ENCODE results near the gene RHOD. TPM values are rescaled to one million over a fixed set of nuclear protein-coding genes. Genes with fewer than 3 reads are reported as not detected.

RHOD gene
- total RNA-seq, 4 donors from 2014 or later = 27.8 to 85.2 (median 56.8) TPM

DNA sequence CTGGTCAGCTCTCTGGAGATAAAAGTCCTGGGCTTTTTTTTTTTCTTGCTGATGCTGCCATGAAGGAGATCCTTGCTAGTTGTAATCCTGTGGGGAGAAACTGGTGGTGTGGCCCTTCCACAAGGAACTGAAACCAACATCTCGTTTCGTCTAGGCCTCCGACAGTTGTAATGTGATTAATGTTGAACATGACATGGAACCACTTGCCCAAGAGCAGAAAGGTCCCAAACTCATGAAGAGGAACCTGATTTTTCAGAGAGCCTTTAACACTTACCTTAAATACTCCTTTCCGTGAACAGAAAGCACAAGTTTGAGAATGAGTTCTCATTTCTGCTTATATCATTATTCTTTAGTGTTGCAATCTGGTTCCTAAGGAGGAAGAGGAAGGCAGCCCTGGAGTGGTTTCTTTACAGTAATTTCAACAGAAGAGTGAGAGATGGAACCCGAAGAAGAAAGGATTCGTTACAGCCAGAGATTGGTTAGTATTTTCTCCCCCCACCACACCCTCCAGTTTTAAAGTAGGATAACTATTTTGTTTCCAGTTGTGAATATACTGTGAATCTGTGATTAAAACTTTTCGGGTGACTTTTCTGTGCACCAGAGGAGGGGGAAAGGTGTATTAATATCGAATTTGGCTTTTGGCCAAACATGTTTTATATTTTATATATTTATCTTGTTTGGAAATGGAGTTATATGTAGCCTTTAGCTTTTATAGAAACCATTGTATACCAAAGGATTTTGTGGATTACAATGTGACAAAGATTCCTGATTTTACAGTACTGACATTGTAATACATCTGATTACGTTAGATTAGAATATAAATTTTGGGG lies 64.4 kb downstream of the RHOD start:
- WGBS, 2 donors = 11 to 12% methylated on average over 9 of the region's 9 CpGs

More for the DNA sequence above, 64.4 kb downstream of the RHOD start:
- no peaks in the 10 kb centered on the region for H3K27me3 ChIP-seq
- no peaks in the 10 kb centered on the region for H3K9me3 ChIP-seq
- intact Hi-C loops (cut with DNase I) = loop anchor here (10.0 kb wide), 1 partner anchor 114 kb away; no protein-coding TSS in a partner anchor
- H3K27ac ChIP-seq = peak overlapping the region in 2 of 3 donors; percentile 59 to 92
- H3K36me3 ChIP-seq = no peaks in the 10 kb centered on the region
- peak overlapping the region; percentile 21 to 68 (median 22) for H3K4me3 ChIP-seq (replicated peaks in 1 of 3)
- peaks cover 23 to 40% of the 10 kb centered on the region in 2 donors for H3K4me1 ChIP-seq
- no peak for DNase-seq
- TF ChIP-seq CTCF (IDR thresholded peaks at IDR 0.05) = no peak
- TF ChIP-seq POLR2A (IDR thresholded peaks at IDR 0.05) = no peak

Small RNAs within 50 kb of the gene (microRNA-seq; reads per million reads assigned to microRNA genes)
- gene MIR6860 = not detected

Other genes starting within 250 kb of the RHOD start
- gene RCE1, start 213.4 kb upstream of the RHOD start, total RNA-seq = 10 to 100 TPM; 10.8 to 23.6 (median 16.1) TPM
- gene LRFN4, start 199.8 kb upstream of the RHOD start, total RNA-seq = 1 to 10 TPM; 4.7 to 7.5 (median 5.9) TPM
- 10 to 100 TPM in 3 of 4 donors, 1 to 10 TPM in 1; 5.4 to 34.3 (median 21.9) TPM for gene PC, start 98.5 kb upstream of the RHOD start, total RNA-seq
- not detected for gene C11orf86, start 81.5 kb upstream of the RHOD start, total RNA-seq
- under 1 TPM in 3 of 4 donors, not detected in 1; 0.13 to 0.44 (median 0.22) TPM for gene SYT12, start 33.7 kb upstream of the RHOD start, total RNA-seq
- 10 to 100 TPM; 38.7 to 88.1 (median 73.5) TPM for gene KDM2A, start 62.4 kb downstream of the RHOD start, total RNA-seq
- 10 to 100 TPM; 32.8 to 55.8 (median 40.6) TPM for gene GRK2, start 209.6 kb downstream of the RHOD start, total RNA-seq
- gene ANKRD13D, start 232.5 kb downstream of the RHOD start, total RNA-seq = 10 to 100 TPM; 27.9 to 36.8 (median 31.5) TPM
- gene SSH3, start 246.7 kb downstream of the RHOD start, total RNA-seq = 10 to 100 TPM; 50.5 to 59.9 (median 54.4) TPM